Pancreas (tissue), 8 donors: Measurements from ENCODE around the gene TXNDC16. TPM values are rescaled to one million over a fixed set of nuclear protein-coding genes. Genes with fewer than 3 reads are reported as not detected.

Experiments
- polyA plus RNA-seq, 2 donors: library from polyadenylated mRNA; stranded (reverse); fragments of 200-250 nt; gene quantifications; one replicate each; pipeline ENCODE4 v1.2.3, GENCODE V29; 2013
- total RNA-seq, 6 donors: library from RNA; stranded (reverse); fragmentation: NEBNext Ultra II Directional in 4 of 6; extraction: Animal tissue kit (Norgen Biotek cat#: 25700) in 4 of 6; gene quantifications; one replicate each; pipeline versions ENCODE4 v1.2.1 to v1.2.4, GENCODE V29; 2021 to 2023
- donor health status: healthy with polysubstance abuse.
- donor health status: DM: no; HTN: no; CAD: no; lungs with moderate emphysema.
- donor health status: DM: no; HTN: no; CAD: no.
- donor health status: Bipolar disorder and iron deficiency.
- donor health status: DM: yes; HTN: yes; CAD: no.
- donor health status: DM: no; HTN: no; CAD: no.
- donor health status: DM: no; HTN: no; CAD: no.
- donor health status: DM: yes; HTN: yes; CAD: no.

TXNDC16 gene
- total and polyA plus RNA-seq, 8 donors, result 1.1 to 7.4 (median 4.1) TPM

Other genes starting within 250 kb of the TXNDC16 start
- 1 to 10 TPM in 1 of 6 donors, under 1 TPM in 3, not detected in 2; 0.28 to 2.0 (median 0.54) TPM for gene PTGER2, start 238.2 kb downstream of the TXNDC16 start, total RNA-seq
- gene PTGER2, start 238.2 kb downstream of the TXNDC16 start, polyA plus RNA-seq, result under 1 TPM; 0.23 to 0.49 TPM
- under 1 TPM; 0.13 to 0.81 (median 0.35) TPM for gene GPR137C, start 331 bp upstream of the TXNDC16 start, total RNA-seq
- under 1 TPM; 0.27 to 0.47 TPM for gene GPR137C, start 331 bp upstream of the TXNDC16 start, polyA plus RNA-seq
- gene ERO1A, start 143.1 kb upstream of the TXNDC16 start, total RNA-seq, result 10 to 100 TPM; 21.3 to 51.0 (median 28.5) TPM
- 10 to 100 TPM in 1 of 2 donors, 1 to 10 TPM in 1; 9.7 to 11.0 TPM for gene ERO1A, start 143.1 kb upstream of the TXNDC16 start, polyA plus RNA-seq
- gene PSMC6, start 154.7 kb upstream of the TXNDC16 start, total RNA-seq, result 10 to 100 TPM; 30.0 to 46.6 (median 31.3) TPM
- gene PSMC6, start 154.7 kb upstream of the TXNDC16 start, polyA plus RNA-seq, result 10 to 100 TPM; 53.6 to 55.8 TPM
- 1 to 10 TPM; 4.5 to 7.8 (median 5.9) TPM for gene STYX, start 177.7 kb upstream of the TXNDC16 start, total RNA-seq
- gene STYX, start 177.7 kb upstream of the TXNDC16 start, polyA plus RNA-seq, result 1 to 10 TPM; 2.9 to 4.3 TPM
- 10 to 100 TPM; 15.8 to 26.9 (median 18.5) TPM for gene GNPNAT1, start 239.1 kb upstream of the TXNDC16 start, total RNA-seq
- gene GNPNAT1, start 239.1 kb upstream of the TXNDC16 start, polyA plus RNA-seq, result 1 to 10 TPM; 8.1 to 9.5 TPM